Measurements from ENCODE around the gene SCART1.
"Not testable (repeated sequence)": the region's sequence is repeated elsewhere in the genome, so short reads cannot be mapped to it uniquely, and the experiment has no call there.

The SCART1 gene

GRCh38 chr10:133509700-133510099 is 56.0 kb downstream of the SCART1 start:
- no peak overlapping the region for H2AFZ ChIP-seq (ENCODE audit: low read length, unreplicated experiment)
- no peaks in the 10 kb centered on the region for H3K4me1 ChIP-seq (ENCODE audit: control insufficient read depth, insufficient read depth, low read length, unreplicated experiment)
- H3K27ac ChIP-seq (ENCODE audit: low read depth, low read length): no peak overlapping the region
- H3K36me3 ChIP-seq (ENCODE audit: insufficient read depth, low read length): no peaks in the 10 kb centered on the region
- peaks cover 24% of the 10 kb centered on the region for H3K27me3 ChIP-seq (ENCODE audit: insufficient read depth, low read length)
- no peak overlapping the region for H3K4me3 ChIP-seq (ENCODE audit: low read depth, low read length)
- no peaks in the 10 kb centered on the region for H3K79me2 ChIP-seq (ENCODE audit: control insufficient read depth, insufficient read depth, low read length, unreplicated experiment)

DNA sequence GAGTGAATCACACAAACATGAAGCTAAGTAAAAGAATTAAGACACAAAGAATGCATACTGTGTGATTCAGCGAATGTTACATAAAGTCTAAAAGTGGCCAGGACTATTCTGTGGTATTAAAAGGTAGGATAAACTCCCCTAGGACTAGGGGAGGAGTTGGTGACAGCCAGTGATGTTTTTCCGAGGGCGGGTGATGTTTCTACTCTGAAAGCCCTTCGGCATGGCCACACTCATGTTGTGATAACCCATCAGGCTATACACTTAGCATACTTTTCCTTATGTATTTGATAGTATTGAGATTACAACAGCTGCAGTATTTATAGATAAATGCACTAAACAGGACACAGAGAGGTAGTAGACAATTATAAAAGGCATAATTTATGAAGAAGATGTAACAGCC is 57.7 kb downstream of the SCART1 start:
- Histone ChIP-seq H2AFZ (ENCODE audit: low read length, unreplicated experiment) (no peak overlapping the region), H3K4me1 (ENCODE audit: control insufficient read depth, insufficient read depth, low read length, unreplicated experiment) (no peaks in the 10 kb centered on the region), H3K4me3 (ENCODE audit: low read depth, low read length) (no peak overlapping the region), H3K27ac (ENCODE audit: low read depth, low read length) (no peak overlapping the region), H3K36me3 (ENCODE audit: insufficient read depth, low read length) (no peaks in the 10 kb centered on the region), H3K79me2 (ENCODE audit: control insufficient read depth, insufficient read depth, low read length, unreplicated experiment) (no peaks in the 10 kb centered on the region), H3K27me3 (ENCODE audit: insufficient read depth, low read length) (peaks cover 28% of the 10 kb centered on the region)

DNA sequence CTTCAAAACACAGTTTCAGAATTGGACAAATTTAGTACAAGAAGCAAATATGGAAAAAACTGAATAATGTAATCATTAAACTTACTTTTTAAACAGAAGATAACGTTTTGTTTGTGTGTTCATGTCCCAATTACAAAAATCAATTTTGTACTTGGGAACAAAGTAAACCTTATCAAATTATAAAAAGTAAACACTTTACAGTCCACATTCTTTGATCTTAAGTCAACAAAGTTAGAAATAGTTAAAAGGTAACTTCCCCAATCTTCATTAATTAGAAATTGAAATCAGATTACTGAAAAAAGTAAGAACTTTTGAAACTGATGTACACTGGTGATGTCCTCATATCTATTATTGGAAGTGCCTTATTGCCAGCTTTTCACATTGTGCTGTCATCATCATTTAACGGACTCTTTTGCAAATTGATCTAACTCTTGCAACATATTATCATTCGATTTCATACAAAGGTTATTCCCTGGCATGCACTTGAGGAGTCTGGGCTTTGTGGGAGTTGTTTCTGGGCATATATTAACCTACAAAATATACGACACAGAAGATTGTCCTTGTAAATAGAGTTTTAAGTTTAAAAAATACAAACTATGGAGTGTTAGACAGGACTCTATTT is 58.3 kb downstream of the SCART1 start:
- Histone ChIP-seq H3K79me2 (ENCODE audit: control insufficient read depth, insufficient read depth, low read length, unreplicated experiment) (no peaks in the 10 kb centered on the region), H3K27me3 (ENCODE audit: insufficient read depth, low read length) (peaks cover 28% of the 10 kb centered on the region), H3K4me3 (ENCODE audit: low read depth, low read length) (no peak overlapping the region), H2AFZ (ENCODE audit: low read length, unreplicated experiment) (no peak overlapping the region), H3K27ac (ENCODE audit: low read depth, low read length) (no peak overlapping the region), H3K4me1 (ENCODE audit: control insufficient read depth, insufficient read depth, low read length, unreplicated experiment) (no peaks in the 10 kb centered on the region), H3K36me3 (ENCODE audit: insufficient read depth, low read length) (no peaks in the 10 kb centered on the region)

- H3K4me3 ChIP-seq (ENCODE audit: low read depth, low read length): no peak overlapping the region
- no peak overlapping the region for H2AFZ ChIP-seq (ENCODE audit: low read length, unreplicated experiment)
- no peak overlapping the region for H3K27ac ChIP-seq (ENCODE audit: low read depth, low read length)
- H3K79me2 ChIP-seq (ENCODE audit: control insufficient read depth, insufficient read depth, low read length, unreplicated experiment): no peaks in the 10 kb centered on the region
- no peaks in the 10 kb centered on the region for H3K4me1 ChIP-seq (ENCODE audit: control insufficient read depth, insufficient read depth, low read length, unreplicated experiment)
- H3K36me3 ChIP-seq (ENCODE audit: insufficient read depth, low read length): no peaks in the 10 kb centered on the region
- peaks cover 37% of the 10 kb centered on the region for H3K27me3 ChIP-seq (ENCODE audit: insufficient read depth, low read length)
These were observed 61.7 kb downstream of the SCART1 start for GRCh38 chr10:133515471-133515870.

- Histone ChIP-seq H2AFZ (ENCODE audit: low read length, unreplicated experiment) (no peak overlapping the region), H3K27ac (ENCODE audit: low read depth, low read length) (no peak overlapping the region), H3K36me3 (ENCODE audit: insufficient read depth, low read length) (no peaks in the 10 kb centered on the region), H3K4me3 (ENCODE audit: low read depth, low read length) (no peak overlapping the region), H3K27me3 (ENCODE audit: insufficient read depth, low read length) (peaks cover 35% of the 10 kb centered on the region), H3K4me1 (ENCODE audit: control insufficient read depth, insufficient read depth, low read length, unreplicated experiment) (no peaks in the 10 kb centered on the region), H3K79me2 (ENCODE audit: control insufficient read depth, insufficient read depth, low read length, unreplicated experiment) (no peaks in the 10 kb centered on the region)
These were observed 62.3 kb downstream of the SCART1 start for GRCh38 chr10:133516057-133516456.

DNA sequence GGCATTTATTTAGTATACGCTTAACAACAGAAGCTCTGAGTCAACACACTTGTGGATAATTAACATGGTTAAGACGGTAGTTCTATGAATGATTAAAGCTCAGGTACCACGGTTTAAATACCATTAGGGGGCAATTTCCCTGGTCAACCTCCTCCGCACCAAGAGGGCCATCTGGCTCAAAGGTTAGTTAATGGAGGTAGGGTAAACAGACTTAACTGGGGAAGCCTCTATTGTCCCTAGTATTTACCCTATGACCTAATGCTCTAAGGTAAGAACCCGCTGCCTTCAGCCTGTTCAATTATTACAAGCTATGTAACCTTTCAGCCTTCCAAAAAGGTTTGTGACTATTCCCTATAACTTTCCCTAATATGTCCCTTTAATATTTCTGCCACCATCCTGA is 64.8 kb downstream of the SCART1 start:
- H3K4me3 ChIP-seq (ENCODE audit: low read depth, low read length); H3K36me3 ChIP-seq (ENCODE audit: insufficient read depth, low read length); H3K27ac ChIP-seq (ENCODE audit: low read depth, low read length); H3K79me2 ChIP-seq (ENCODE audit: control insufficient read depth, insufficient read depth, low read length, unreplicated experiment); H2AFZ ChIP-seq (ENCODE audit: low read length, unreplicated experiment); H3K4me1 ChIP-seq (ENCODE audit: control insufficient read depth, insufficient read depth, low read length, unreplicated experiment): not testable (repeated sequence)
- H3K27me3 ChIP-seq (ENCODE audit: insufficient read depth, low read length): peaks cover 14% of the 10 kb centered on the region
